Astrocyte of the spinal cord (primary cell): Measurements from ENCODE around the gene CUTA.

Experiments used
- DNase-seq: peaks from one replicate; pipeline ENCODE4 v3.0.0; 2011; ENCODE audit warnings: low read depth, low spot score
- H3K4me3 ChIP-seq: 2 replicates; pipeline ENCODE4 v1.5.1; 2011; ENCODE audit warnings: low read depth, mild to moderate bottlenecking, low read length, moderate library complexity
- CTCF ChIP-seq: IDR thresholded peaks from 2 replicates; pipeline ENCODE4 v1.5.1; 2012; ENCODE audit warnings: low read depth, mild to moderate bottlenecking, low read length, inconsistent platforms
- in situ Hi-C: cut with HindIII; loops from 2 replicates; pipeline ENCODE4 v1.10.0; 2017; ENCODE audit warnings: low sequenced_read_pairs

CUTA gene

GRCh38 chr6:33417128-33417902 is 592 bp downstream of the CUTA start:
- no peak for TF ChIP-seq CTCF
- H3K4me3 ChIP-seq, result peak overlapping the region; percentile 60
- peak; percentile 71 for DNase-seq
- in situ Hi-C loops, result no loop called here

GRCh38 chr6:33416386-33417127 is 1.4 kb downstream of the CUTA start:
- DNase-seq, result no peak
- in situ Hi-C loops, result no loop called here
- TF ChIP-seq CTCF, result no peak
- peak overlapping the region; percentile 60 for H3K4me3 ChIP-seq

GRCh38 chr6:33415831-33416230 is 2.1 kb downstream of the CUTA start:
- no peak for TF ChIP-seq CTCF
- peak overlapping the region; percentile 1 for H3K4me3 ChIP-seq

GRCh38 chr6:33414592-33415271 is 3.2 kb downstream of the CUTA start:
- TF ChIP-seq CTCF, result peak; percentile 56
- in situ Hi-C loops, result no loop called here

More at GRCh38 chr6:33415831-33416230, 2.1 kb downstream of the CUTA start:
- in situ Hi-C loops, result no loop called here
- no peak for DNase-seq

GRCh38 chr6:33413241-33414120 is 4.4 kb downstream of the CUTA start:
- H3K4me3 ChIP-seq, result no peak overlapping the region
- in situ Hi-C loops, result no loop called here
- no peak for TF ChIP-seq CTCF
- DNase-seq, result no peak

More at GRCh38 chr6:33414592-33415271, 3.2 kb downstream of the CUTA start:
- no peak overlapping the region for H3K4me3 ChIP-seq
- no peak for DNase-seq
